Osteoblast (primary cell): ENCODE data around the gene OR10V1. TPM values are rescaled to one million over a fixed set of nuclear protein-coding genes. Genes with fewer than 3 reads are reported as not detected.

Experiments
- total RNA-seq: library from RNA; depleted of rRNA; stranded (reverse); fragments of >200 nt; gene quantifications from 2 replicates; pipeline ENCODE4 v1.2.3, GENCODE V29; 2012

Gene OR10V1
- total RNA-seq, 1 donor: not detected

Other genes starting within 250 kb of the OR10V1 start
- gene OR4D10, start 240.5 kb downstream of the OR10V1 start, total RNA-seq: not detected in 2 replicates
- not detected in 2 replicates for gene OR4D11, start 210.3 kb downstream of the OR10V1 start, total RNA-seq
- gene OR4D9, start 202.3 kb downstream of the OR10V1 start, total RNA-seq: not detected in 2 replicates
- gene OSBP, start 98.1 kb downstream of the OR10V1 start, total RNA-seq: 35.1 and 35.9 TPM in 2 replicates
- 17.7 and 19.5 TPM in 2 replicates for gene PATL1, start 44.8 kb downstream of the OR10V1 start, total RNA-seq
- gene STX3, start 41.5 kb upstream of the OR10V1 start, total RNA-seq: 51.4 and 53.6 TPM in 2 replicates
- gene MRPL16, start 96.9 kb upstream of the OR10V1 start, total RNA-seq: 31.5 and 32.9 TPM in 2 replicates
- gene CBLIF, start 131.7 kb upstream of the OR10V1 start, total RNA-seq: not detected in 2 replicates
- not detected in 2 replicates for gene TCN1, start 152.6 kb upstream of the OR10V1 start, total RNA-seq
- gene OOSP3, start 164.9 kb upstream of the OR10V1 start, total RNA-seq: not detected in 2 replicates
- gene OOSP1, start 224.6 kb upstream of the OR10V1 start, total RNA-seq: not detected in 2 replicates